NCI-H146 treated with DMSO at 0.1 percent for 48 hours (cell line): Measurements from ENCODE around the gene DOK3.
"Not testable (repeated sequence)": the region's sequence is repeated elsewhere in the genome, so short reads cannot be mapped to it uniquely, and the experiment has no call there.

ENCODE experiments used
- DNase-seq: peaks from one replicate; lab custom pipeline; 2025; ENCODE audit not compliant: unreplicated experiment; lab: John Stamatoyannopoulos, UW

Gene DOK3

DNA sequence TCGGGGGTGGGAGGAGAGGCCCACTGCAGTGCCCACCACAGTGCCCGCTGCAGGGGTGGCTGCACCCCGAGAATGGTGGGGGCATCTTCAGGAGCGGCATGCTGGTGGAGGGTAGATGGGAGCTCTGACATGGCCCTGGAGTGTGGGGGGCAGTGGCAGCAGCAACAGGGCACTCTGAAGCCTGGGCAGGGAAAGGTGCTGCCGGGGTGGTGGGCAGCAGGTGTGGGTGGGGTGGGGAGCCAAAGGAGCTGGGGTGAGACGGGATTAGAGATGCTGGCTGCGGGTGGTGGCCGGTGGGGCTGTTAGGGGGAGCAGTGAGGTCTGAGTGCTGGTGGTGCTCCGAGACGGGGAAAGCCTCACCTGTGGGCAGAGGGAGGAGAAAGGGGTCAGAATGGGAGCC lies 26.8 kb upstream of the DOK3 start:
- no peak for DNase-seq

DNA sequence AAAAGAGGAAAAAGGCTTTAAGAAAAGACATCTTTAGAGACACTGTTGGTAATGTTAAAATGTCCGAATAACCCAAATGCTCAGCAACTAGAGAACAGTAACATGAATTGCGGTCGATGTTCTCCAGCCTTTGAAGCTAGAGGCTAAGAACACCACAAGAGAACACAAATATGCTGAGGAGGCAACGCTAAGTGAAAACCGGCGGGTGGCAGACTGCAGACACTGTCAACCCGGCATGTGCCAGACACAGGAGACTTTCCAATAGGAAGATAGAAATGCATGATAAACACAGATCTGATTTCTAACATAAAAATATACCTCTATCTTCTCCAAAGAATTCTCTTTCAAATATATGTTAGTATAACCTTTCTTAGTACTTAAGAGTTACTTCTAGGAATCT lies 25.5 kb upstream of the DOK3 start:
- DNase-seq: no peak

- not testable (repeated sequence) for DNase-seq
Measured at GRCh38 chr5:177534433-177534832, 24.8 kb upstream of the DOK3 start.

DNA sequence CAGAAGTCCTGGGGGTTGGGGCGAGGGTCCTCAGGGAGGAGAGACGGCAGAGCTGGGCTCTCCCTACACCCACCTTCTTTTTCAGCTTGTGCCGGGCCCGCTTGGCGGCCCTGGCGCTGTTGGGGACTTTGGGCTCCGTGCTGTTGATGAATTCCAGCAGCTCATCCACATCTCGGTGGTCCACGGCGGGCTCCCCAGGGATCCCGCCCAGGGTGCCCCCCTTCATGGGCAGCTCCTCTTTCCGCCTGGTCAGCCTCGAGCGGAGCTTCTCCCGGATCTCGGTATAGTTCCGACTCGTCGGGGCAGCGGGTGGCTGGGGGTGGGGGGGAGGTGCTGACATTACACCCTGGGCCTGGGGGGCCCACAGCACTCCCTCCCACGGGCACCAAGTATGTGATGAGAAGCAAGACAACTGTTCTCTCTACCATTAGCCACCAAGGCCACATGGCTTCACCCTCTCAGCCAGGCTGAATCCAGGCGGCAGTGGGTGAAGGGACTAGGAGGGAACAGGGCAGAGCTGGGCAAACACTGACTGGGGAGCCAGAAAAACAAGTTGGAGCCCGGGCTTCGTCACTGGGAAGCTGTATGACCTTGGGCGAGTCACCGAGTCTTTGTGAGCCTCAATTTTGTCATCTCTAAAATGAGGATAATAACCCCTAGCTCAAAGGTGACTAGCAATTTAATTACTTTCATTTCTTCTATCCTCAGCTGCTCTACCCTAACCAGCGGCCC lies 21.7 kb upstream of the DOK3 start:
- no peak for DNase-seq

- DNase-seq: no peak
Measured at GRCh38 chr5:177530638-177531037, 21.0 kb upstream of the DOK3 start.

DNA sequence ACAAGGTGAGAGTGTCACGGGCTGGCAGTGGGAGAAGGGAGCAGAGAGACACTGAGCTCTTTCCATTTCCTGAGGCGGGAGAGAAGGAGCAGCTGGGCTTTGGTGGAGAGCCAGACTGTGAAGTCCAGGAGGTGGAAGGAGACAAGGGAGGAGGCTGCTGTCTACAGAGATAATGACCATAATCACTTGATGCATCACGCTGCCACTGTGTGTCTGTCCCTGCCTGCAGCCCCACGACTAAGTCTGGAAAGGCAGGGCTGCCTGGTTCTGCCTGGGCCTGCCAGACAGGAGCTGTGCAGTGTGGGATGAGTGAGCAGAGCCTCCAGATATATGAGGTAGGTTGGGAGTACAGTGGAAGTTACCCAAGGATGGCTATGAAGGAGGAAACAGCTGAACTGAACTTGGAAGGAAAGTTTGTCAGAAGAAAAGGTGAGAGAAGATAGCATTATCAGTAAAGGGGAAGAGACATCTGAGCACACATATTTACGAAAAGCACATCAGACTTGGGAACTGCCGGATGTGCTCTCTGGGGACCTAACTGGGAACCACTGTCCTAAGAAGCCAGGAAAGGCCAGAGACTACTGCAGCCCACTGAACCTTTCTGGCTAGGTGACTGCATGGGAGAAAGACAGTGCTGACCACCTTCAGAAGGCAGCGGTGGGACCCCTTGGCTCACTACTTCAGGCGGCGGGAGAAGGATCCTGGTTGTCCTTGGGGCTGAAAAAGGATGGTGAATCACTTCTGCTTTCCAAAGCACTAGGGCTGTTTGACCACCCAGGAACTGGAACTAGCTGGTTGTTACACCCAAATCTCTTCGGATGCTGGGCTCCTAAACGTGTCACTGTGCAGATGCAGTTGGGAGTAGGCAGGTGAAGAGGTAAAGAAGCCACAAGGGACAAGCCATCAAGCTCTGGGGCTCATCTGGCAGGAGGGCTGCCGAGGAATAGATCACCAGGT lies 19.9 kb upstream of the DOK3 start:
- DNase-seq: no peak

DNA sequence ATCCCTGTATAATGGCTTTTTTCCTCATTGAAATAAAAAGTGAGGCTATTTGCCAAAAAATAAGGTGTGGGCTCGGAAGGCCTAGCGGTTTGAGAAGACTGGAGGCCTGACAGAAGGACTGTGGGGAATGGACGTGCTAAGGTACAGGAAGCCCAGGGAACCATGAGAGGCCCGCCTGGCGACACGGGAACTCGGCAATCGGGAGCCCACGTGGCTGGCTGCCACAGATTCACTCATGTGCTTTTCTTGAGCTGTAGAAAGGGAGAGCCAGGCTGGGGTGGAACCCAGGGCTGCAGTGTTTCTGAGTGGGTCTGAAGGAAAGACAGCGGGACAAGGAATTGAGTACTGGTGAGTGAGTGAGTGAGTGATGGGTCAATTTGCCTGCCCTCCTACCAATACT lies 19.0 kb upstream of the DOK3 start:
- no peak for DNase-seq

DNA sequence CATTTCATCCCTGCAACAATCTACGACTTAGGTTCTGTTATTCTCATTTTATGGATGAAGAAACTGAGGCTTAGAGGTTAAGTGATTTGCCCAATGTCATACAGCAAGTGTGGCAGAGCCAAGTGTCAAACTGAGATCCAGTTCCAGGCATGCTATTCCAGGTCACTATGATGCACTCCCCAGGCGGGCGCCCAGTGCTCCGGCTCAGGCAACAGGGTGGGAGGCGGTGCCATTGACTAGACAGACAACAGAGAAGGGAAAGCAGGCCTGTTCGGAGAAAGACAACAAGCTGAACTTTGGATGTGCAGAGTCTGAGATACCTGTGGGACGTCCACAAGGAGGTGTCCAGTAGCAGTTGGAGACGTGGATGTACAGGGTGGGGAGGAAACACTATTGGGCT lies 18.0 kb upstream of the DOK3 start:
- no peak for DNase-seq

- DNase-seq: no peak
Measured at GRCh38 chr5:177526791-177527190, 17.2 kb upstream of the DOK3 start.

GRCh38 chr5:177526191-177526590 lies 16.6 kb upstream of the DOK3 start:
- no peak for DNase-seq

DNA sequence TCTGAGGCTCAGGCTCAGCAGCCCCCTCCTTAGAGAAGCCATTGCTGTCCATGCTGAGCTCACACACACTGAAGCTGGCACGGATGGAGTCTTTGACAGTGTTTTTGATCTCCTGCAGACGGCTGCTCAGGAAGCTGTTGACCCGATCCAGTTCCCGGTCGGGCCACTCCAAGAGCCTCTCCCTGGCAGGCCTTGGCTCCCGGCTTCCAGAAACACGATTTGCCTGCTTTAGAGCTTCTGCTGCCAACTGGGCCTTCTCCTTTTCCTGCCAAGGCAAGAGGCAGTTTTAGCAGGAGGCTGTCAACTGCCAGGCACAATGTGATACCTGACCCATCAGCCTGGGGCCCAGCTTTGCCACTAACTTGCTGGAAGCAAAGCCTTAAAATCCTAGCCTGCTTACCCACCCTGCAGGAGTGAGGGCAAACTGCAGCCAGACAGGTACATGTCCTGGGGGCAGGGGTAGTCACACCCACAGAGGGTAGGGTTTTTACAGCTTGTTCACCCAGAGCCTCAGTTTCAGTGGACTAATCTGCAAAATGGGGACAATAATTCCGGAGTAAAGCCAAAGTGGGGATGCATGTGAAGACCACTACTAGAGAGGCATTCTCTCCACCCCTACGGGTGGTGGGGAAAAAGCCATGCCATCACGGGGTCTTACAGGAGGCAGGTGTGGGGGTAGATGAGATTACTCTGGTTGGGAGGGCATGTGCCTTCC lies 15.5 kb upstream of the DOK3 start:
- no peak for DNase-seq

DNA sequence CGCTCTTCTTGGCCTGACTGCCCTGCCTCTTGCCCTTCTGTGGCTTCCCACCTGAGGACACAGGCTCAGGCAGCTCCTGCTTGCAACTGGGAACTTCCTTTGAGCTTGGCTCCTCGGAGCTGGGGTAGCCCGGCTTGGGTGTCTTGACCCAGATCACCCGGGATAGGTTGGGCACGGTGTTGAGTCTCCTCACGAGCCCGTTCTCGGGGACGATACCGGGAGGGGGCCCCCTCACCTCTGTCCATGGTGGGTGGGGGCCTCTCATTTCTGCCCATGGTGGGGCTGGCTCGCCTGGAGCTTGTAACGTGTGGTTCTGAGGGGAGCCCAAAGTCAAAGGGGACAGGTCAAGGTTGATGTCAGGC lies 14.9 kb upstream of the DOK3 start:
- no peak for DNase-seq

DNA sequence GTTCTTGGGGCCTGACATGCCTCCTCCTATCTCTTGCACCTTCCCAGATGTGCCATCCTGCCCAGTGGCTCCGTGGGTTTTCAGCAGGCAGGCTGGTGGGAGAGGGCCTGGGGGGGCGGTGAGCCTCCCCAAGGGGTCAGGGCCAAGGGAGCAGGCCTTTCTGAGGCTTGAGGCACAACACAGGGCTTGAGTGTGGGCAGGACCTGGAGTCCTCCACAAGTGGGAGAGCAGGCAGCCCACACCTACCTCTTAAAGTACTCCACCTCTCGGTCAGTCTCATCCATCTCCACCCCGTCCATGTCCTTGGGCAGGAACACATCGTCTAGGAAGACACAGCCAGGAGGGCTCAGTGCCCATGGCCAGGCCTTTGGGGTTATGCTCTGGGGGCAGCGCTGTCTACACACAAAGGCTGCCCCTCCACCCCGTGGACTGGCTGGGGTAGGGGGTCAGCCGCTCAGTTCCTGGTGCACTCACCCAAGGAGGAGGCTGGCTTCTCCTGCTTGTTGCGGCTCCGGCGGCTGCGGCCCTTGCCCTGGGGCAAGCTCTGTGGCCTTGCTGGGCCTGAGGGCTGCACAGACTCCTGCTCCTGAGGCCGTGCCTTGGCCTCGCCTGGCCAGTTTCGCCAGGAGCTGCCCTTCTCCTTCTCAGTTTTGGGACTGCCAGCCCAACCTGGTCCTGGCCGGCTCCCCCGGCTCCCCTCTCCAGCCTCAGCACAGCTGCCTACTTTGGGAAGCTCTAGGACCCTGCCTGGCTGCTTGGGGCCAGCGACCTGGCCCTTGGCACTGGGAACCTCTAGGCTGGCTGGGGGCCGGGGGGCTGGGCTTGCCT lies 14.3 kb upstream of the DOK3 start:
- no peak for DNase-seq

GRCh38 chr5:177520916-177521513 lies 11.4 kb upstream of the DOK3 start:
- DNase-seq: no peak

DNA sequence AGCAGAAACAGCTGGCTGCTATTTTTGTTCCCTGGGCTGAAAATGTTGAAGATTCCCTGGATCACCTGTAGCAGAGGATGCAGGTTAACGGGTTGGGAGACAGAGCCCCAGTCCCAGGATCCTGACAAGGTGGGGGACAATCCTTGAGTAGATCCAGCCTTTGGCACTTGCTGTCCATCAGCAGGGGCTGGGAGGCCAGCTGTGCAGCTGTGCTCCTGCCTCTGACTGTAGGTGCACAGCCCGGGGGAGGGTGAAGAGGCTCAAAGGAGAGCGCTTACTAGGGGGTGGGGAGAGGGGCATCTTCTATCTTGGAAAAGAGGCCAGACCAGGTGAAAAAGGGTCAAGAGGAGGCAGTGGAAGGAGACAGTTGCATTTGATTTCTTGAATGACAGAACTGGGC lies 10.6 kb upstream of the DOK3 start:
- no peak for DNase-seq

DNA sequence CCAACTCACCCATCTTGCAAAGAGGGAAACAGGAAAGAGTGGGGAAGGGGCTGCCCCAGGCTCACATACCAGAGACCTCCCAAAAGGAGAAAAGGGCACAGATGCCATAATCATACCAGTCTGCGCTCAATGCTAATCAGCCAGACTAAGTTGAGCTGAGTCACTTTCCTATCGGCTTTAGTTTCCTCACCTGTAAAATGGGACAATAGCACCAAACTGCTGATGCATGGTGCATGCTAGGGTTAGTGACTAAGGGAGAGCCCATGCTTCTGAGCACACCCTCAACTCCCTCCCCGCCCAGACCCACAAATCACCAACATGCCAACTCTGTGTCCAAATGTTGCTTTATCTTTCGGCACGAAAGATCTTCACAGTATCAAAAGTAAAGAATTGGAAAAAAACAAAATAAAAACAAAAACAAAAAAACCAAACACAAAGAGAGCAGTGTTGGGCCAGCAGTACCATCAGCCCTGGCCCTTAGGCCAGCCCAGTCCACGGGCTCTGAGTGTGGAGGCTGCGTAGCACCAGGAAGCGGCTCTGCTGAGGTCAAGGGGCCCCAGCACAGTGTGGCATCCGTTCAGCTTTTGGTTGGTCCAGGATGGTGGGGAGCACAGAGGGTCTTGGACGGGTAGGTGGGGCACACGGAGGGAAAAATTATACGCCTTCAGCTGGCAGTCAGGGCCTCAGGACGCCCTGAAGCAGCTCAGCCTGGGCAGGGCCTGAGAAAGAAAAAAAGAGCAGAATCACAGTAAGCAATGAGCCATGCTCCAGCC lies 10.0 kb upstream of the DOK3 start:
- no peak for DNase-seq

DNA sequence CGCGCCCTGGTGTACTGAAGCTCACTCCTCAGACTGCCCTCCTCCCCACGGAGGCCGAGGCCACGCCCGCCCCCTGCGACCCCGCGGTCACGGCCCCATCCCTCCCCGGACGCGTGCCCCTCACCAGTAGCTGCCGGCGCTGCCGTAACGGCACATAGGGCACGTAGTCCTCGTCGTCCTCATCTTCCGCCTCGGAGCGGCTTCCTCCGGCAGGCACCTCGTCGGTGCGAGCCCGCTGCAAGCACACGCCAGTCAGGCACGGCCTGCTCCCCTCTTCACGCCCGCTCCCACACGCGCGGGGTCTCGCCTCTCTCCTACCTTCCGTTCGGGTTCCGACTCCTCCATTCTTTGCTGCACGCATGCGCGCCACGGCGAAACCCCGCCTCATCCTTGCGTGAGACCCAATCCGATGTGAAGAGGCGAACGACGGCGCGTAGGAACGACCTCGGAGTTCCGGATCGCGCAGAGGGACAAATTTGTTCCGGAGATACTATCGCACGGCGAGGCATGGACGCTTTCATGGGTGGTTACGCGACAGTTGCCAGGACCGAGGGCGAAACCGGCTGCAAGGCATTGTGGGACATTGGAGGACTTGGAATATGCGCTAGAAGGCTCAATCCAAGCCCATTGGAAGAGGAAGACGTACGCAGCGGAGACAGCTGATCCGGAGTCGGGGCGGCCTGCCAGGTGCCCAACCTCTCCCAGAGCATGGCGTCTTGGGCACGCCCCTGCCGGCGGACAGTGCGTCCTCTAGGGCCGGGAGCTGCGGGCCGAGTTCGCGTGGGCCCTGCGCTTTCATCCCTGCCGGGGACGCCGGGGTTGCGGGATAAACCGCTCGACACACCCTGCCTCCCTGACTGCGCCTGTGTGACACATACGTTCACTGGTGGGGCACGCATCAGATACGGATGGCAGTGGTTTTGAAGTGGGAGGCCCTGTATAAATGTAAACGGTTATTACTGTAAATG lies 7.3 kb upstream of the DOK3 start, which contains the start of gene DDX41:
DDX41 (minus strand) TSS at position 361 of the 968 bp plus-strand sequence; CDS start at position 345, 16 bp downstream.
- DNase-seq: peak; percentile 87

- no peak for DNase-seq
Measured at GRCh38 chr5:177515580-177515979, 6.0 kb upstream of the DOK3 start.
